Esophagus squamous epithelium (tissue), 4 donors: ENCODE measurements around the gene ALDH8A1.

ENCODE experiments used
- CTCF ChIP-seq, 6 experiments: fragments of 450-650 bp in 4 of 6; fragments of 200-600 bp in 2 of 6; sonication (generic) in 2 of 6; IDR thresholded peaks; one replicate each; pipeline ENCODE4 v1.5.1; 2016 to 2019; ENCODE audit warnings: antibody characterized with exemption in 6 of 6, mild to moderate bottlenecking in 4 of 6, moderate library complexity in 4 of 6
- POLR2A ChIP-seq, 4 donors: fragments of 450-650 bp; IDR thresholded peaks; one replicate each; pipeline ENCODE4 v1.6.1; 2017; ENCODE audit warnings: antibody characterized with exemption in 4 of 4, mild to moderate bottlenecking in 4 of 4, moderate library complexity in 3 of 4

- TF ChIP-seq CTCF (IDR thresholded peaks at IDR 0.05) = no peak
- TF ChIP-seq POLR2A (IDR thresholded peaks at IDR 0.05) = no peak
Measured at GRCh38 chr6:134888316-134888715, 61.6 kb downstream of the ALDH8A1 start.
